Kidney tubule cell (primary cell): ENCODE results near the gene MAN1B1.
A peak's percentile ranks its signal among the peaks of the same experiment; 100 is the strongest.

Experiments
- DNase-seq: peaks from one replicate; pipeline ENCODE4 v3.0.0-alpha.2; 2018; ENCODE audit warnings: low spot score

The MAN1B1 gene

DNA sequence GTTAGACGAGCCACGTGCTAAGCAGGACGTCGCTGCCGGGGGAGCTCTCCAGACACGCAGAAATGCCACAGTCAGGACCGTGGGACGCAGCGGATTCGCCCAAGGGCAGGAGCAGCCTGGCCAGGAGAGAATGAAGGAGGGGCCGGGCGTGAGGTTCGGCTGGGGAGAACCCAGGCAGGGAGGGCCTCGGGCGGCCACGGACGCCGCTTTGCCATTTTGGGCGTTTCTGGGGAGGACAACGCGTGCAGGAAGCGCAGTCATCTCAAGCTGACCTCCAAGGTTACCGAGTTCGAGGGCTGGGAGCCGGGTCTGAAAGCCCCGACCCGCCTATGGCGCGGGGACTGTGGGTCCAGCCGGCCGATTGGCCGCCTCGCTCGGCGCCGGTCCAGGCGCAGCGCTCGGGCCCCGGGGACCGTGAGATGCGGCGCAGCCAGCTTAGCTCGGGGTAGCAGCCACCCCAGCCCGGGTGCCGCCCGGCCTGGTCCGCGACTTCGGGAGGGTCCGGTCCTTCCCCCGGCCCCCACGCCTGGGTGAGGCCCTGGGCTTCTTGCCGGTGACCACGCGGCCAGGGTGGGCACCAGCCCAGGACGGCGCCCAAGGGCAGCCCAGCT, 760 bp upstream of the MAN1B1 start:
- DNase-seq = peak; percentile 54

DNA sequence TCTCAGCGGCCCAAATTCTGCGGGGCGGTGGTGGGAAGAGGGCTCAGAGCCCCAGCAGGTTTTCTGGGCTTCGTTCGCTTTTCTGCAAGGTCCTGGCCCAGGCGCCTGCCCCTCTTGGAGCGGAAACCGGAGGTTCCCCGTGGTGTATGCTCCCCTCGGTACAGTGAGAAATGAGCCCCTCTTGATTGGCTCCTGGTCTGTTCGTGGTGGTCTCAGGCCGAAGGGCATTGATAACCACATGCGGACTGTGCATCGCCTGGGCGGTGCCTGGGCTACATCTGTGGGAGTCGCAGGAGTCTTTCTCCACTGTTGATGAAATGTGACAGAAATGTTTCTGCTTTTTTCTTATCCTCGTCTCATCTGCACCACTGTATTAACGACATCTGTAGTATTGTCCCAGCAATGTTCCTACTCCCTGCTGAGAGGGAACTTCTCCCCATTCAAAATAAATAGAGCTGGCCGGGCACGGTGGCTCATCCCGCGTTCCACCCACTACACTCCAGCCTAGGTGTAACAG, 682 bp downstream of the MAN1B1 start:
- DNase-seq = no peak

DNA sequence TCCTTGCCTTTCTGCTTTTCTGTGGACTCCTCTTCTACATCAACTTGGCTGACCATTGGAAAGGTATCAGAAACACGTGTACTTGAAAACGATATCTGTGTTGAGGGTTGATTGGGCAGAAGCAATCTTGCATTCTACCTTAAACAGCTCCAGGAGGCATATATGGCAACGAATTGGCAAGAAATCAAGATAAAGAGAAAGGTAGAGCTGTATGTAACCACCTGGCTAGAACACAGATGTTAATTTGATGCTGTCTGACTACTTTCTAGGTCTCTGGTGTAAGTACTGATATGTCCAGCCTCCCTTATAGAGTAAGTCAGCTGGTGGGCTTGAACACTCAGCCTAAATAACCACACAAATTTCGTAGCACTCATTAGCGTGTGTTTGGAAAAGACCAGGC, 1.3 kb downstream of the MAN1B1 start:
- no peak for DNase-seq

DNA sequence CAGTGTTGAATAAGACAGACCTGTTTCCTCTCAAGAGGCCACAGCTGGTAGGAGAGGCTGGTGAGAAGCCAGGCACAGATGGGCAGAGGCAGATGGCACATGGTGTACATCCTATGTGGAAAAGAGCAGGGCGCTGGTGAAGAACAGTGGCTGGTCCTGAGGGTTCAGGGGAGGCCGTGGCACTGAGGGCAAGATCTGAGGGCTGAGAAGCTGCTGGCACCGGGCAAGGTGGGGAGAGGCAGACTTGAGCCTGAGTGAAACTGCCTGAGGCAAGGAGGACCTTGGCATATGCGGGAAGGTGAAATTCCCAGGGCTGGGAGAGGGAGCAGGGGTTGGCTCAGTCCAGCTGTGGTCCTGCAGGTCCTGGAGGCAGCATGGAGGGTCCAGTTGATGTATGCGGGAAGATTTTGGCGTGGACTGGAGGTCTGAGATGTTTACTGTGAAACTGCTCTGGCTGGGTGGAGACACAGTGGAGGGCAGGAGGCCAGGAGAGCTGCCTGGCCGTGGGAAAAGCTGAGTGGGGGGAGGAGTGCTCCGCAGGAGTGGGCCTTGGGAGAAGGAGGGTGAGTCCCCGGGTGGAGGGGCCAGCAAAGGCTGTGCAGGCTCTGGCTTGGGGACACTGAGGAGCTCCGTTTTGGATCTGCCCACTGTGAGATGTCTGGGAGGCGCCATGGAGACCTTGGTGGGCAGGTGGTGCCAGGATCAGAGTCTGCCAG, 2.6 kb downstream of the MAN1B1 start:
- DNase-seq = no peak

DNA sequence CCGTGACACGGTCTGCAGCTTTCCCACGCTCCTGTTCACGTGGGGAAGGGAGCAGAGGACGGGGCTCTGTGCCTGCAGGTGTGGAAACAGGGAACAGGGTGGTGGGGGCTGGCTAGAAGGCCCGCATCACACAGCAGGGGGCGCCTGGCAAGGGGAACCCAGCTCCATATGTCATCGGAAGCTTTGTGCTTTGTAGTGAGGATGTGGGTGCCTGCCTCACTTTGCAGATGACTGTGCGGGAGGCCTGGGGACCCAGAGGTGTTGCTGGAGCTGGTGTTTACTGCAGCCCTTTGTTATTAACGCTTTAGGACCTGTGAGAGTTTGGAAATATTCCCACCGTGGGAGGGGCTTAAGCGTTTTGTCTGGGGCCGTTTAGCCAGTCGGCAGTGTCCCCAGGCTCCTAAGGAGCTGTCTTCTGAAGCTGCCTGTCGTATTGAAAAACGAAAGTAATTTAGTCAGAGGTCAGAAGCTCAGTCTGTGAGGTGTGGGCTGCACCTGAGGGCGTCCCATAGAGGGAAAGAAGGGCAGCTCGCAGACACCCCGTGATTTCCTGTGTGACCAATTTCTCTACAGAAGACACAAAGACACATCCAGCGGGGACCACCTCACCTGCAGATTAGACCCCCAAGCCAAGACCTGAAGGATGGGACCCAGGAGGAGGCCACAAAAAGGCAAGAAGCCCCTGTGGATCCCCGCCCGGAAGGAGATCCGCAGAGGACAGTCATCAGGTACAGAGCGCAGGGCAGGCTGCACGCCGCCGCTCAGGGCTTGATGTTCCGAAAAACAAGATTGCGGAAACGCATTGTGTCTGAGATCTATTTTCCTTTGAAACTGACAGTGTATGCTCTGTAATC, 9.1 kb downstream of the MAN1B1 start:
- DNase-seq = no peak

DNA sequence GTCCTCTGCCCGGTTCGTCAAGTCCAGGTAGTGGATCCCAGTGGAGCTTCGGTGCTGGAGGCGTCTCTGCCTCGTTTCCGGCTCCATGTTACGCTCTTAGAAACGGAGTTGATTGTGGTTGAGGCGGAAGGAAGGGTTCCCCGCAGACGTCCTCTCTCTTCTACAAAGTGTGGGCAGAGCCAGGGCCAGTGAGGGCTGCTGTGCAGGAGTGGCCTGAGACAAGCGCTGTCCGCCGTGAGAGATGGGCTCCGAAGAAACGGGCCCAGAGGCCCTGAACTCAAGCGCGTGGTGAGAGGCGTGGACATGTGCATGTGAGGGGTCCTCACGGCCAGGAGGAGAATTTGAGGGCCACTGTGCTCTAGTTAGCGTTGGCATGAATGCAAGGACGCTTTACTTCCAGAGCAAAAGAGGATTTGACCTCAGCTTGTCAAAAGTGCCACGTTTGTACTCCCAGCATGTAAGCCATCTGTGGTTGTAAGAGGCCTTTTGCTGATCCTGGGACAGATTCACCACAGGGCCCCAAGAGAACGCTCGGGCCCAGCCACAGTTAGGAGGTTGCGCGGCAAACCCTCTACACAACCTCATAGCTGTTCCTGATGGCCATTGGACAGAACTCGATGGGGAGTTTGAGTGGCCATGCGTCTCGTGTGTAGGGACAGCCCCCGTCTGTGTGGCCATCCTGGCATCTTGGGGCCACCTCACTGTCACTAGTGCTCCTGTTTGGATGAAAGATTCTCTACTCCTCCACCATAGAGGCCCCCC, 10.2 kb downstream of the MAN1B1 start:
- no peak for DNase-seq

DNA sequence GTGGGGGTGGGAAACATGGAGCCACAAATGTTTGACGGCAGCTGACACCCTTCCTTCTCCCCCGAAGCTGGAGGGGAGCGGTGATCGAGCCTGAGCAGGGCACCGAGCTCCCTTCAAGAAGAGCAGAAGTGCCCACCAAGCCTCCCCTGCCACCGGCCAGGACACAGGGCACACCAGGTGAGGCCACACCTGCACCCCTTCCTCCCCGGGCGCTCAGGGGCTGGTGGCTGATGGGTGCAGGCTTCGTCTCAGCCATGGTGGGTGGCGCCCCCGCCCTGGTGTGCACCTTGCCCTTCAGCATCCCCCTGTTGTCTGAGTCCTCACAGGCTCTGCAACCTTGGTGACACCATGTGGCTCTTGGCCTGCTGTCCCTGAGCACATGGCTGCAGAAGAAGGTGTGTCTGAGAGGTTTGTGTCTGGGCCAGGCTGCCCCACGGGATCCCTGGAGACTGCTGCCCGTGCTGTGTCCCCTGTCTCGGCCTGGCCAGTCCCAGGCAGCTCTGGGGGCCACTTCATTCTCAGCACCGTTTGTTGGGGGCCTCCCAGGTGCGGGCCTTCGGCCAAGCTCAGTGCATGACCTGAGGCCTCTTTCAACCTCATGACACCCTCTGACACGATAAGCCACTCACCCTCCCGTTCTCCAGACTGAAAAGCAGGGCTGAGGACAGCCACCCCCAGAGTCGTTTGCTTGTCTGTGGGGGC, 11.1 kb downstream of the MAN1B1 start:
- no peak for DNase-seq

DNA sequence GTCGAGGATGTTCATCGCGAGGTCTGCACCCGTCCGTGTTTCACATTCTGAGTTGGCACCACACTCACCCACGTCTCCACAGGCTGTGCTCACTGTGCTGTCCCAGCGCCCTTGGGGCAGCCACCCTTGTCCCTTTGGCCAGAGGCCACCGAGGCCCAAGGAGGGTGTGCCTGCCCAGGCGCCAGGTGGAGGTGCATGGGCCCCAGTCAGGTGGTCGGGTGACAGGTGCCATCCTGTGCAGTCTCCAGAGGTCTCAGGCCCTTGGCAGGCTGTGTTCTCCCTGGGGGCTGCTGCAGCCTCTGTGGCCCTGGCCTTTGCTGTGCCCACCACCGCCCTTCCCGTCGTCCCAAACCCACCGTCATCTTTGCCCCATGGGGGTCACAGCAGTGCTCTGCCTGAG, 12.4 kb downstream of the MAN1B1 start:
- DNase-seq = no peak

DNA sequence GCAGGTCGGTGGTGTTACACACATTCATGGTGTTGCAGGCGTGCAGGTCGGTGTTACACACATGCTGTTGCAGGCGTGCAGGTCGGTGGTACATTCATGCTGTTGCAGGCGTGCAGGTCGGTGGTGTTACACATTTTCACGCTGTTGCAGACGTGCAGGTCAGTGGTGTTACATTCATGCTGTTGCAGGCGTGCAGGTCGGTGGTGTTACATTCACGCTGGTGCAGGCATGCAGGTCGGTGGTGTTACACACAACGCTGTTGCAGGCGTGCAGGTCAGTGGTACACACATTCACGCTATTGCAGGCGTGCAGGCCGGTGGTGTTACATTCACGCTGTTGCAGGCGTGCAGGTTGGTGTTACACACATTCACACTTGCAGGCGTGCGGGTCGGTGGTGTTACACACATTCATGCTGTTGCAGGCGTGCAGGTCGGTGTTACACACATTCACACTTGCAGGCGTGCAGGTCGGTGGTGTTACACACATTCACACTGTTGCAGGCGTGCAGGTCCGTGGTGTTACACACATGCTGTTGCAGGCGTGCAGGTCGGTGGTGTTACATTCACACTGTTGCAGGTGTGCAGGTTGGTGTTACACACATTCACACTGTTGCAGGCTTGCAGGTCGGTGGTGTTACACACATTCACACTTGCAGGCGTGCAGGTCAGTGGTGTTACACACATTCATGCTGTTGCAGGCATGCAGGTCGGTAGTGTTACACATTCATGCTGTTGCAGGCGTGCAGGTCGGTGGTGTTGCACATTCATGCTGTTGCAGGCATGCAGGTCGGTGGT, 16.6 kb downstream of the MAN1B1 start:
- no peak for DNase-seq

DNA sequence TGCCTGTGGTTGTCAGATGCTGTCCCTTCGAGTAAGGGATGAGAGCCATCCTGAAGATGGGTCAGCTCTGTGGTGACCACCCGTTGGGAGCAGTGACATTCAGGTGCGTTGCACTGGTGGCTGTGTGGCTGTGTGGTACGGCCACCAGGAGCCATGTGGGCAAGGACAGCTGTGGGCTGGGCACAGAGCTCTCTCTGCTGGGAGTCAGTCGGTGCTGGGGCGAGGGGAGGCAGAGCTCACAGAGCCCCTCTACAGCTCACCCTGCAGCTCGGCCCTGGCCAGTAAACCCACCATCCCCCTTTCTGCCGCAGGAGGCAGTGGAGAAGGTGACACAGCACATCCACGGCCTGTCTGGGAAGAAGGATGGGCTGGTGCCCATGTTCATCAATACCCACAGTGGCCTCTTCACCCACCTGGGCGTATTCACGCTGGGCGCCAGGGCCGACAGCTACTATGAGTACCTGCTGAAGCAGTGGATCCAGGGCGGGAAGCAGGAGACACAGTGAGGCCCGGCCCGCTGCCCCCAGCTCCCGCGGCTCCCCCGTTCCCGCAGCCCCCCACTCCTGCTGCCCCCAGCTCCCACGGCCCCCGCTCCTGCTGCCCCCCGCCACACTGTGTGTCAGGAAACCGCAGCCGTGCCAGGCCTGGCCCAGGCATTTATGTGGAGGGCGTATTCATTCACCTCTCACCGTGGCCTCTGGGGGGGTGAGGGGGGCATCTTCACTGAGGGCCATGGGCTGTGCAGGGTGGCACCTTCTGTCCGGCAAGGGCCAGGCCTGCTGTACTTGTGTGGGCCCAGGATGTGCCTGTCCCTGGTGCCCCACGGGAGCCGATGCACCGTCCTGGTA, 19.3 kb downstream of the MAN1B1 start:
- no peak for DNase-seq

DNA sequence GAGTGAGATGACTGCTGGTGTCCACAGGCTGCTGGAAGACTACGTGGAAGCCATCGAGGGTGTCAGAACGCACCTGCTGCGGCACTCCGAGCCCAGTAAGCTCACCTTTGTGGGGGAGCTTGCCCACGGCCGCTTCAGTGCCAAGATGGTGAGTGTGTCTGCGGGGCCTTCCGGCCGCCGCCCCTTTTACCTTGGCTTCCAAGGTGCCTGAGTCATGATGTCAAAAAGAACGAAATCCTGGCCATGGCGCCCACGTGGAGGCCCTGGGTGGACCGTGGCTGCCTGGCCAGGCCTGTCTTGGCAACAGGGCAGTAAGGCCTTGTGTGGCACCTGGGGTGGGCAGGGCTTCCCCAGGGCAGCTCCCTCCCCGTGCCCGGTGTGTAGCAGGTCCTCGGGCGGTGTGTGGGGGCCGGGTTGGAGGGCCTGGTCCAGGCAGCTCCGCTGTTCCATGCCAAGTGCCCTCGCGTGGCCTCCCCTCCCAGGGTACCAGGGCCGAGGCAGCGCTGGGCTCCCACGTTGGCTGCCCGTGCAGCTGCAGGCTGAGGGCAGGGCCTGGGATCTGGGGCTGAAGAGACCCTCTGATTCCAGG, 20.0 kb downstream of the MAN1B1 start:
- DNase-seq = no peak

DNA sequence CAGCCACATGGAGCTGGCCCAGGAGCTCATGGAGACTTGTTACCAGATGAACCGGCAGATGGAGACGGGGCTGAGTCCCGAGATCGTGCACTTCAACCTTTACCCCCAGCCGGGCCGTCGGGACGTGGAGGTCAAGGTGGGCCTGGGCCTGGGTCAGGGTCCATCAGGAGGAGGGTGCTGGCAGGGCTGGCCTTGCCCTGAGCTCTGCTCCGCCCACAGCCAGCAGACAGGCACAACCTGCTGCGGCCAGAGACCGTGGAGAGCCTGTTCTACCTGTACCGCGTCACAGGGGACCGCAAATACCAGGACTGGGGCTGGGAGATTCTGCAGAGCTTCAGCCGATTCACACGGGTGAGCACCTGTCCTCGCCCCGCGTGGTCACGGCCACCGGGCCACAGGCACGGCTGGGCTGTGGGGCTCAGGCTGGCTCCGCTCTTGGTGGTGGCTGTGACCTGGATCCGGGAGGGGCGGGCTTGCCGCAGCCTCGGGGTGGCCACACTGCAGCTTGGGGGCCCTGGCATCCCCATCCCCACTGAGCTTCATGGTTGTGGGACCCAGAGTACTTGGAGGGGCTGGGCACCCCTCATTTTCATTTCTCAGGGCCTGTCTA, 20.6 kb downstream of the MAN1B1 start:
- DNase-seq = no peak

DNA sequence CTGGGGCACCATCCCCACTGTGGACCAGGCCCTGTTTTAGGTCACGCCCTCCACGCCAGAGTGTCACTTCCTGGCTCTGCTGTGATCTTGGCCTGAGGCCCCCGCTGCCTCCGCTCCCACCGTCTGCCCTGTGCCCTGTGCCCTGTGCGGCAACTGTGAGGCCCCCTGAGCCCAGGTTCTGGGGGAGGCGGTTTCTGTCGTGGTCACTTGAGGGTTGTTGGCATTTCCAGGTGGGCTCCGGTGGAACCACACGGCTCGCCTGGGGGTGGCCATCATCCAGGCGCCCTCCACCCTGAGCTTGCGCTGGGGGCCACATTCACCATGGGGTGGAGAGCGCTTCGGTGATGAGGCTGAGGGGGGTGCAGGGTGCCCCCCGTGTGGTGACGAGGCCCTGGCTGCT, 21.2 kb downstream of the MAN1B1 start:
- DNase-seq = no peak

DNA sequence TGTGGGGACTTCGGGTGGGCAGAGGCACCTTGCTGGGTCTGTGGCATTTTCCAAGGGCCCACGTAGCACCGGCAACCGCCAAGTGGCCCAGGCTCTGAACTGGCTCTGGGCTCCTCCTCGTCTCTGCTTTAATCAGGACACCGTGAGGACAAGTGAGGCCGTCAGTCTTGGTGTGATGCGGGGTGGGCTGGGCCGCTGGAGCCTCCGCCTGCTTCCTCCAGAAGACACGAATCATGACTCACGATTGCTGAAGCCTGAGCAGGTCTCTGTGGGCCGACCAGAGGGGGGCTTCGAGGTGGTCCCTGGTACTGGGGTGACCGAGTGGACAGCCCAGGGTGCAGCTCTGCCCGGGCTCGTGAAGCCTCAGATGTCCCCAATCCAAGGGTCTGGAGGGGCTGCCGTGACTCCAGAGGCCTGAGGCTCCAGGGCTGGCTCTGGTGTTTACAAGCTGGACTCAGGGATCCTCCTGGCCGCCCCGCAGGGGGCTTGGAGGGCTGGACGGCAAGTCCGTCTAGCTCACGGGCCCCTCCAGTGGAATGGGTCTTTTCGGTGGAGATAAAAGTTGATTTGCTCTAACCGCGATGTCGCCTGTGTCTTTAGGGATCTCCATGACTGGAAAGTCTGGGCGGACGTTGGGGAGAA, 21.9 kb downstream of the MAN1B1 start:
- DNase-seq = no peak

DNA sequence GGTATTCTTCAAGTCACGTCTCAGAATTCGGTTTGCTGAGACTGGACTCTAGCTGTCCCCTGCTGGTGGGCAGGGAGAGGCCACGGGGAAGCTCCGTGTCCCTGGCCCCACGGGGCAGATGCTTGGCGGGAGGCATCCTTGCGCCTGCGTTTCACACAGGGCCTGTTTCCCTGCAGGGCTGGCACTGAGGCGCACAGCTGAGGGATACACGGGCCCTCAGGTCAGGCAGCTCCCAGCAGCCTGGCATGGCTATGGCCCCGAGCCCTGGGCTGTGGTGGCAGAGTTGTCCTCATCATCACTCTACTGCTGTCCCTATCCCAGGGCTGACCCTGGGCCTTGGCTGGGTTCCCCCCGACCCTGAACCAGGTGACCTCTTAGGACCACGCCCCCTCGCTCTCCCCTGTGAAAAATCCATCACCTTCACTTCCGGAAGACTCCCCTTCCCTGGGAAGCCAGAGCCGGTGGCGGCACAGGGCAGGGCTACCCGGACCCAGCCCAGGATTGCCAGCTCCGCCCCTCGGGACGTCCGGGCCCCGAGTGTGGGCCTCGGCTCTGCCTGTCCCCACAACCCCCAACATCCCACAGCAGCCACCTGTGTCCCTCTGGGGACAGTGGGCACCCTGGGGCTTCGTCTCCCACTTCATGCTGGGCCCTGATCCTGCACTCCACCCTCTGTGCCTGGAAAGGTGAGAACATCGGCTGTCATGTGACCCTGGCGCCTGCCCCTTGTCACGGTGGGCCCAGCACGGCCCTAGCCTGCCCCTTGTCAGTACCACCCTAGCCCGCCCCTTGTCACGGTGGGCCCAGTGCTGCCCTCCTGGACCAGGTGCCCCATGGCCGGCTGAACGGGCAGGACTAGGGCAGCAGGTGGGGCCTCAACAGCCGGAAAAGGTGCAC, 22.7 kb downstream of the MAN1B1 start:
- no peak for DNase-seq

DNA sequence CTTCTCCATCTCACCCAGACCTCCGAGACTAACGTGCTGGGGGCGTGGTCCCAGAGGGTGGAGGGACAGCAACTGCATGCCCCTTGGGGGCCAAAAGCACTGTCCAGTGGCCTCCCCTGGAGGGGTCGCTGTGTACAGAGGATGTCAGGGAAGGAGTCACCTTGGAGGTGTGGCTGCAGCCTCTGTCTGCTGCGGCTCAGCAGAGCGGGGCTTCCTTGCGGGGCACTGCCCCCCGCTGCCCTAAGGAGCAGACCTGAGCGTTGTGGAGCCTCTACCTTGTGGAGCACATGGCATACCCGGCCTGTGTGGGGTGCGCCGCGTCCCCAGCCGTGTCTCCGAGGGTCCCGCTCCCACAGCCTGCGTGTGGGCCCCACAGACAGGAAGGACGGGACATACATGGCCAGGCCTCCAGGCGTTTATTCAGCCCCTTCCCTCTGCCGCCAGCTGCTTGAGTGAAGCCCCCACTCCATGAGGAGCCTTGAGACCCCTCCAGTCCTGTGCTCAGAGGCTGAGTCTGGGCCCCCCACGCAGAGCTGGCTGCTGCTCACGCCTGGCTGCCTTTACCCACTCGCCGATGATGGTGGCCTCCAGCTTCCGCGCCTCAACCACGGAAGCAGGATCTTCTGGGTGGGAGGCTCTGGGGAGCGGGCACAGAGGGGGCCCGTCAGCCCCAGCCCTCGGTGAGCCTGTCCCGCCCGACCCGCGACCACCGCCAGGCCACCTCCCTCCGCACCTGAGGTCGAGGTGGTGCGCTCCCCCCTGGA, 23.5 kb downstream of the MAN1B1 start:
- no peak for DNase-seq
